GM21576 (cell line): ENCODE measurements around the gene CIDEB.
"Not testable (repeated sequence)": the region's sequence is repeated elsewhere in the genome, so short reads cannot be mapped to it uniquely, and the experiment has no call there.

Source experiments
- ATAC-seq: cut with Tn5 transposase; IDR thresholded peaks from one replicate; pipeline ENCODE4 v1.9.1; 2021; ENCODE audit warnings: mild to moderate bottlenecking, moderate library complexity; ENCODE audit not compliant: unreplicated experiment

CIDEB gene

GRCh38 chr14:24307575-24308341, at the start of gene CIDEB:
Gene CIDEB (minus strand): TSS chr14:24307977. CDS start chr14:24307858, 119 bp downstream.
- no peak for ATAC-seq

GRCh38 chr14:24356208-24356607, 48.4 kb upstream of the CIDEB start:
- no peak for ATAC-seq

- ATAC-seq: no peak
Measured at GRCh38 chr14:24355009-24355408, 47.2 kb upstream of the CIDEB start.

- not testable (repeated sequence) for ATAC-seq
Measured at GRCh38 chr14:24354482-24354825, 46.7 kb upstream of the CIDEB start.

- no peak for ATAC-seq
Measured at GRCh38 chr14:24353559-24354481, 46.0 kb upstream of the CIDEB start.

GRCh38 chr14:24351517-24351916, 43.7 kb upstream of the CIDEB start:
- ATAC-seq: no peak

- ATAC-seq: no peak
Measured at GRCh38 chr14:24349742-24350141, 42.0 kb upstream of the CIDEB start.

- ATAC-seq: no peak
Measured at GRCh38 chr14:24348186-24348585, 40.4 kb upstream of the CIDEB start.

- ATAC-seq: no peak
Measured at GRCh38 chr14:24347134-24347533, 39.4 kb upstream of the CIDEB start.

- no peak for ATAC-seq
Measured at GRCh38 chr14:24343795-24344660, 36.3 kb upstream of the CIDEB start.

GRCh38 chr14:24342889-24343288, 35.1 kb upstream of the CIDEB start:
- ATAC-seq: no peak

GRCh38 chr14:24340606-24341005, 32.8 kb upstream of the CIDEB start:
- no peak for ATAC-seq

- peak; percentile 95 for ATAC-seq
Measured at GRCh38 chr14:24339284-24340151, 31.7 kb upstream of the CIDEB start, which contains the start of gene RIPK3. Gene RIPK3 (minus strand): TSS chr14:24339991. CDS start chr14:24339826, 165 bp downstream.

- ATAC-seq: no peak
Measured at GRCh38 chr14:24338843-24339242, 31.1 kb upstream of the CIDEB start.

- no peak for ATAC-seq
Measured at GRCh38 chr14:24337824-24338175, 30.0 kb upstream of the CIDEB start.

- ATAC-seq: no peak
Measured at GRCh38 chr14:24337144-24337823, 29.5 kb upstream of the CIDEB start.

GRCh38 chr14:24335461-24336171, 27.8 kb upstream of the CIDEB start:
- ATAC-seq: no peak

- no peak for ATAC-seq
Measured at GRCh38 chr14:24334431-24335291, 26.9 kb upstream of the CIDEB start, which contains the start of gene ADCY4. Gene ADCY4 (minus strand): TSS chr14:24335071. CDS start chr14:24334652, 419 bp downstream.
